ENCODE data around the gene MLYCD.

DNA sequence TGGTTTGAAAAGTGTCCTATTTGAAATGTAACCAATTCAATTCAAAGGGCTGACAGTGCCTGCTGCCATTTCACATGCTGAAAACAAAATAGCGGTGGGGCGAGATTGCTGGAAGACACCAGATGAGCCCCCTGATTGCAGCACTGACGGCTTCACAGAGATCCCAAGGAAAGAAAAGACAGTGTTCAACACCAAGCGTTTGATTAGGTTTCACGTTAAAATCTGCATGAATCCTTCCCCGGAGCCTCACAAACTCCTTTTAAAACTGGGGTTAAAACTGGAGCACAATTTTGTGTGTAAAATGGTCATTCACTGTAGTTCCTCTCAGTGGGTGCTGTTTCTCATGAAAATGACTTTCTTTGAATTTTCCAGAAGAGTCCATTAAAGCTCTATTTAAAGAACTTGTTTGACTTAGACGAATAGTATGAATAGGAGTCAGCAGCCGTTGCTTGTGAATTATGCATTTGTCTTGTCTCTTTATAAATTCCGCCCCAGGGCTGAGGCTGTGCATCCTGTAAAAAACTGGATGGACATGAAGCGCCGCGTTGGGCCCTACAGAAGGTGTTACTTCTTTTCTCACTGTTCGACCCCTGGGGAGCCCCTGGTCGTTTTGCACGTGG lies 8.8 kb downstream of the MLYCD start:
- TF ChIP-seq, protein P1, sequence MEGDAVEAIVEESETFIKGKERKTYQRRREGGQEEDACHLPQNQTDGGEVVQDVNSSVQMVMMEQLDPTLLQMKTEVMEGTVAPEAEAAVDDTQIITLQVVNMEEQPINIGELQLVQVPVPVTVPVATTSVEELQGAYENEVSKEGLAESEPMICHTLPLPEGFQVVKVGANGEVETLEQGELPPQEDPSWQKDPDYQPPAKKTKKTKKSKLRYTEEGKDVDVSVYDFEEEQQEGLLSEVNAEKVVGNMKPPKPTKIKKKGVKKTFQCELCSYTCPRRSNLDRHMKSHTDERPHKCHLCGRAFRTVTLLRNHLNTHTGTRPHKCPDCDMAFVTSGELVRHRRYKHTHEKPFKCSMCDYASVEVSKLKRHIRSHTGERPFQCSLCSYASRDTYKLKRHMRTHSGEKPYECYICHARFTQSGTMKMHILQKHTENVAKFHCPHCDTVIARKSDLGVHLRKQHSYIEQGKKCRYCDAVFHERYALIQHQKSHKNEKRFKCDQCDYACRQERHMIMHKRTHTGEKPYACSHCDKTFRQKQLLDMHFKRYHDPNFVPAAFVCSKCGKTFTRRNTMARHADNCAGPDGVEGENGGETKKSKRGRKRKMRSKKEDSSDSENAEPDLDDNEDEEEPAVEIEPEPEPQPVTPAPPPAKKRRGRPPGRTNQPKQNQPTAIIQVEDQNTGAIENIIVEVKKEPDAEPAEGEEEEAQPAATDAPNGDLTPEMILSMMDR (IDR thresholded peaks at IDR 0.05), result no peak
- no peak for TF ChIP-seq EP300 (IDR thresholded peaks at IDR 0.05)

All from ovary (tissue), 3 donors.